SKM-1 treated with dmso at 0.1 percent for 144 hours (cell line): ENCODE results near the gene TRPC6.
A peak's percentile ranks its signal among the peaks of the same experiment; 100 is the strongest.
"Not testable (repeated sequence)": the region's sequence is repeated elsewhere in the genome, so short reads cannot be mapped to it uniquely, and the experiment has no call there.

Experiments
- DNase-seq: peaks from one replicate; lab custom pipeline; 2025; ENCODE audit not compliant: unreplicated experiment; lab: John Stamatoyannopoulos, UW

Gene TRPC6

GRCh38 chr11:101523193-101523592 lies 60.6 kb downstream of the TRPC6 start:
- no peak for DNase-seq

GRCh38 chr11:101521821-101522220 lies 62.0 kb downstream of the TRPC6 start:
- no peak for DNase-seq

DNA sequence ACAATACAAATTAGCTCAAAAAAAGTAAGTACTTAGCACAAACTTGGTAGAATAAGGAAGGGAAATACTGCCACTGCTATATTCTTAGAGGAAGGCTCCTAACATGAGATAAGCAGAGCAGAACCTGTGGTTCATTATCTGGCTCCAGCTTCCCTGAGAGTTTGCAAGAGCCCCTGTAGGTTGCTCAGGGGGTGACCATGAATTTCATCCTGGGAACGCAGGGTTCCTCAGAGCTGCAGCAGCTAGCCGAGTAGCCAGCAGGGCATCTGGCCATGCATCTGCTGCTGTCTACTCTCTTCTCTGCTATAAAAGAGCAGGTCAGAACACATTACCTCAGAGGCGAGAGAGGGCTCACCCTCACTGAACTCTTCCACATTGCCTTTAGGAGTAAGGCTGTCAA lies 67.3 kb downstream of the TRPC6 start:
- DNase-seq, result no peak

DNA sequence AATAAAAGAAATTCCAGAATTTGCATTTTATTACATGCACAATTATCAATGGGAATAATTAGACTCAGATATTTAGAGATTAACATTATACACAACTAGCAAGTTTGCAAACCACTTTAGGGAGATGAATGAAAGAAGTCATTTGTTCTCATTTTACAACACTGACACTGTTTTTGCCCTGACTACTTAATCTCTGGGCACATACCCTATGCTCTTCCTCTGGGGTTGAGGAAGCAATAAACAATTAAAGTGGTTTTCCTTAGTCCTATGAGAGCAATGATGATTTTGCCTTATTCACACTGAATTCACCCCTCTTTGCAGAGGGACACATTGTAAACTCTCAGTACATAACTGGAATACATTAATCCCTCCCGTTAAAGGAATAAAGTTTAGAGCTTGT lies 72.7 kb downstream of the TRPC6 start:
- DNase-seq, result no peak

DNA sequence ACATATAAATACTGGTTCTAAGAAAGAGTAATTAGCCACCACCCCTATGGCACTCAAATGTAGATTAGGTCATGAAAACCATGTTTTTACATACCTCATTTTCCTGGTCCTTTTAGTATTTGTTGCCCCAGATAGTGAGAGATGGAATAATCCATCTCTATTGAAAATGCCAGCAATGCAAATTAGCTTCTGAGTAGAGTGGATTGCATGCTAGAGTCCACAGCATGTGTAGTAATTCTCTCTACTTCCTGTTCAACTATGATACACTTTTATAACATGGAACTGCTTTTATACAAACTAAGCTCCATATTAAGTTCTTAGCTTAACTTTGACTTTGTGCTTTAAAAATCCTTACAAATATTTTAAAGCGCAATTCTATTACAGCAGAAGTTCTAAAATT lies 73.2 kb downstream of the TRPC6 start:
- no peak for DNase-seq

DNA sequence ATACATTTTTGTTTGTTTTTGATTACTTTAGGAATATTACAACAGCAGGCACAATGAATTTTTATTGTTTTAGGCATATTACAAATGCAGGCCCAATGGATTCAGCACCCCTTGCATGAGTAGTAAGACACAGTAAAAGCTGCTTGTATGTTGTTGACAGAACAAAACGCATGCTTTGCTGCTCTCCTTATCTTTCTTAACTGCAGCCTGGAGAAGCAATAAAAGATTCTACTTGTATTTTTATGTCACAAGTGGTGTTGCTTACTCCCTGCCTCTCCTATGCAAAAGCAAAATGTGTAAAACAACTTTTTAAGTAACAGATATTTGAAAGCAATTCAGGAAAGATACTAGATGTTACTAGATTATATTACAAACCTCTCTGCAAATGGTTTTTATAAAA lies 73.9 kb downstream of the TRPC6 start:
- DNase-seq, result no peak

DNA sequence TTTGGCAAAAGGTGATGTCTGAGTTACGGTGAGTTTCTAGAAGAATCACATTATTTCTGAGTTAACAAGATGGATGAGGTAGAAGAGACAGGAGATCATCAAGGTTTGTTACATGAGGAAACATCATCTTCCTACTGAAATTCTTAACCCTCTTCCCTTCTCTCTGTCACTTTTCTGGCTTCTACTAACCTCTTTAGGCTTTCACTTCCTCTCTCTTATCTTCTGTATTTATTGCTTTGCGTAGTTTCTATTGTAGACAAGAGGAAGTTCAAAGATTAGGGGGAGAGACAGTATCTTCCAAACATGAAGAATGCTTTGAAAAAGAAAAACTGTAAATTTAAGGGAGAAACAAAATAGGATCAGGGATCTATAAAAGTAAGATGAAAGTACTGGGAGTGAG lies 75.4 kb downstream of the TRPC6 start:
- DNase-seq, result peak; percentile 45

GRCh38 chr11:101498891-101499290 lies 84.9 kb downstream of the TRPC6 start:
- DNase-seq, result no peak

GRCh38 chr11:101497291-101497690 lies 86.5 kb downstream of the TRPC6 start:
- no peak for DNase-seq

GRCh38 chr11:101487775-101488174 lies 96.0 kb downstream of the TRPC6 start:
- DNase-seq, result no peak

DNA sequence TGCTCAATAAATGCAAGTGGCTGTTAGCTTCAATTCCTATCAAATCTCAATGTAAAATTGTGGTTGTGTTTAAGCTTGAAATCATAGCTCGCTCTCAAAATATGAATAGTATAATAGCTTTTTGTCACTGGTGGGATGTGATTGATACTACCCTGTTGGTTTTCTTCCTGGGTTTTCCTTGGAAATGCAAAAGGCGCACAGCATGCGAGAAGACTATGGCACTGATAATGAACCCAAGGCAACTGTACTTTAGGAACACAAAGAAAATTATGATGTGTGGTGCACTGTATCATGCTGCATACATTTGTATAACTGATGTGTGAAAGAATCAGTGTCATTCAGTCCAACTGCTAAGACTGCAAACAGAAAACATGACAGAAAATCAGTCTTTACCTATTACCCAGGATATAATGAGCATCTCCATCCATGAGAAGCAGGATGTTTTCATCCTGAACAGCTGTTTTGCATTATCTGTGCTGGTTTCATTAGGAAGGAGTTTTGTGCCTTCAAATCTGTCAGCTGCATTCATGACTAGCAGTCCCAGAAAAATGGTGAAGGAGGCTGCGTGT lies 101.2 kb downstream of the TRPC6 start:
- no peak for DNase-seq

GRCh38 chr11:101478587-101479369 lies 105.0 kb downstream of the TRPC6 start:
- DNase-seq, result no peak

DNA sequence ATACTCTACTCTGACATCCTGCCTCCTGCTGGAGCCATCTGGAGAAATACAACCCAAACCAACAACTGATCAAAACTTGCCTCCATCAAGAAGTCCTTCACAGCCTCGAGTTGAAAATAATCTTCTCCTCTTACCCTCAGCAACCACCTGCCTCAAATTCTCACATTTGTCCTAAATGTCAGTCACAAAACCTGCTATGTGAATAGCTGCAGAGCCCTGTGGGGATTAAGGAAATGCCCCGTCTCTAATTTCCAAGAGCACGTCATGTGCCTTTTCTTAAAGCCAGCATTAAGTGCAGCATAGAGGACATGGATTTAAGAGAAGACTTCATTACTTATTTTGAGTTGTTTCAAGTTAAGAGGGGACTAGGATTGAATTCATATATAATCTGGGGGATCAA lies 105.9 kb downstream of the TRPC6 start:
- DNase-seq, result no peak

DNA sequence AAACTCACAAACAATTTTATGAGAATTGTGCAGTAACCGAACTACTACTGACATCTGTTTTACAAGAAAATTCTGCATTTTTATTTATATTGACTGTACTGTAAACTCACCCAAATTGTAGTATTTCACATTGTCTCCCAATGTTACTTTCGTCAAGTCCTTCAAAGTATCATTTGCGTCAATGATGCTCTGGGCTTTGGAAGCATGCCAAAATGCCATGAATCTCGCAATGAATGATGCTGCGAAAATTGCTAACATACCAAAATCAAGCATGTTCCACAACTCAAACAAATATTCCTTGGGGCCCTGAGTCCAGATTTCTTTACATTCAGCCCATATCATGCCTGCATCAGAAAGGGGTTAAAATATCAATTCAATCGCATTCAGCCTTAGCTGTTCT lies 107.6 kb downstream of the TRPC6 start:
- DNase-seq, result no peak

DNA sequence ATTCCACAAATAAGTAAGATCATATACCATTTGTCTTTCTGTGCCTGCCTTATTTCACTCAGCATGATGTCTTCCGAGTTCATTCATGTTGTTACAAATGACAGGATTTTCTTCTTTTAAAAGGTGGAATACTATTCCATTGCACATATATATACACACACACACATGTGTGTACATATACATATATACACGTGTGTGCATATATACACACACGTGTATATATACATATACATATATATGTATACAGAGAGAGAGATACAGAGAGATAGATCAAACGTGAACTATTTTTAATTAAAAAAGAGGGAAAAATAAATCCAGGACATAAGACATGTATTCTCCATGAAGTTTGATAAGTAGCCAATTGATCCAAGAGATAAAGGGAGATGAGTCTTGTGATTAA lies 108.1 kb downstream of the TRPC6 start:
- no peak for DNase-seq

DNA sequence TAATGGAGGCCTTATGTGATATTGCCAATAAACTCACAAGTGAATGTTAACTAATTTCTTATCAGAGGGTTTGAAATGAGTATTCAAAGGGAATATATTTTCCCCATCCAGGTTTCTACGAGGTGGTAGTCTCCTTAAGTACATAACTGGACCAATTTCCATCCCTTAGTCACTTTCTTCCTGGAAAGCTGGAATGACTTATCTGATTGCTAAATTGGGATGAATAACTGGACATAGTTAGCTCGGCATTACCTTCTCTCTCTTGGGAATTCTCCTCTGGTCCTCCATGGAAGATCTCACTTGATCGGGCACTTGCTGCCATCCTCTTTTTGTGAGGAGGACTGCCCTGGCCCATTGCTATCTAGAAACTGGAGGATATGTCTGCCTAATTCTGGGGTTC lies 109.1 kb downstream of the TRPC6 start:
- DNase-seq, result no peak

GRCh38 chr11:101470881-101471520 lies 112.8 kb downstream of the TRPC6 start:
- DNase-seq, result no peak

DNA sequence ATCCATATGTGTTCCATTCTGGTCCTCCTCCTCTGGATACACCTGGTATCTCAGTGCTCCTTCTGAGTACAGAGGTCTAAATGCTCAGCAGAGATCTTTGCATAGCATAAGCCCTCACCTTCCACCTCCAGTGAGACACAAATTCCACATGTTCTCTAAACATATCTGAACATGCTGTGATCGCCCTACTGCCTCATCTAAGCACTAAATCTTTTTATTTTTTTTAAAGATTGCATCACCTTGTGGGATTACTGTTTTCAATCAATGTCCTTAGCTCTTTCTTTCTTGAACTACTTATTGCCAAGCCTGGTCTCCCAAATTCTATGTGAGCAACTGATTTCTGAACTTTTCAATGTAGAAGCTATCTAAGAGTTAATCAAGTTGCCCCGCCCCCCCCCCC lies 113.4 kb downstream of the TRPC6 start:
- no peak for DNase-seq

DNA sequence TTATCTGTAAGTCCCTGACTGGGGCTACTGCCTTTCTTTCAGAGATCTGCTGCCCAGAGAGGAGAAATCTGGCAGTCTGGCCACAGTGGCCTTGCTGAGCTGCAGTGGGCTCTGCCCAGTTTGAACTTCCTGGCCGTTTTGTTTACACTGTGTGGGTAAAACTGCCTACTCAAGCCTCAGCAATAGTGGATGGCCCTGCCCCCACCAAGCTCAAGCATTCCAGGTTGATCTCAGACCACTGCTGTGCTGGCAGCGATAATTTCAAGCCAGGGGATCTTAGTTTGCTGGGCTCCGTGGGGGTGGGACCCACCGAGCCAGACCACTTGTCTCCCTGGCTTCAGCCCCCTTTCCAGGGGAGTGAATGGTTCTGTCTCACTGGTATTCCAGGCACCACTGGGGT lies 117.5 kb downstream of the TRPC6 start:
- no peak for DNase-seq

DNA sequence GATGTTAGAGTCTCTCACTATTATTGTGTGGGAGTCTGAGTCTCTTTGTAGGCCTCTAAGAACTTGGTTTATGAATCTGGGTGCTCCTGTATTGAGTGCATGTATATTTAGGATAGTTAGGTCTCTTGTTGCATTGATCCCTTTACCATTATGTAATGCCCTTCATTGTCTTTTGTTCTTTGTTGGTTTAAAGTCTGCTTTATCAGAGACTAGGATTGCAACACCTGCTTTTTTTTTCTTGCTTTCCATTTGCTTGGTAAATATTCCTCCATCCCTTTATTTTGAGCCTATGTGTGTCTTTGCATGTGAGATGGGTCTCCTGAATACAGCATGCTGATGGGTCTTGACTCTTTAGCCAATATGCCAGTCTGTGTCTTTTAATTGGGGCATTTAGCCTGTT lies 119.4 kb downstream of the TRPC6 start:
- not testable (repeated sequence) for DNase-seq

DNA sequence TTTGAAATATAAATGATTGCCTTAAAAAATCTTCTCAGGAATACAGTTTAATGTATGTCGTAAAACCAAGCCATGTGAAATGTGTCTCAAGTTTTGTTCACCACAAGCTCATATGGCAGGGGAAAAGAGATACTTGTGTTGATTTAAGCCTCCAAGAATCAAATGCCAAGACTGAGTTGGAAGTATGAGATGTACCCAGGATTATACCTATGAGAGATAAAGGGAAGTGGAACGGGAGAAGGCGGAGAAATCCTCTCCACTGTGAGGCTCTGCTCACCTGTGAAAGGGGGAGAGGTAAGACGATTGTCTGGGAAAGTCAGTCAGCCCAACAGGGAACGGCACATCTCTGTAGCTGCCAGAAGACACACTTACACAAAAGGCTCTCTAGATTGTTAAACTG lies 124.8 kb downstream of the TRPC6 start:
- no peak for DNase-seq

DNA sequence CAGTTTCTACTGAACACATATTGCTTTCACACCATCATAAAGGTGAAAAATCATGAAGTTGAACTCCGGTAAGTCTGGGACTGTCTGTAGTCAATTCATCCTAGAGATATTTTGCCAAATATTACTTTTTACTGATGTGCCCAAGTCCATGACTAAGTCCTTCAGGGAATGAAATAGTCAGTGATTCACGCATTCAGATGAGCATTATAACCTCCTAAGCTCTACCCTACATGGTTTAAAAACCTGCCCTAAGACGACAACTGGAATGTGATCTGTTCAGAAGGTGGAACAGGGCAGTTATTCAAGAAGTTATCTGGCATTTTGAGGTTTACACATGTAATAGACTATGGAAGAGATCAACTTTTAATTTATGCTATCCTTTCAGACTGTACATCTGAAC lies 125.6 kb downstream of the TRPC6 start:
- no peak for DNase-seq

DNA sequence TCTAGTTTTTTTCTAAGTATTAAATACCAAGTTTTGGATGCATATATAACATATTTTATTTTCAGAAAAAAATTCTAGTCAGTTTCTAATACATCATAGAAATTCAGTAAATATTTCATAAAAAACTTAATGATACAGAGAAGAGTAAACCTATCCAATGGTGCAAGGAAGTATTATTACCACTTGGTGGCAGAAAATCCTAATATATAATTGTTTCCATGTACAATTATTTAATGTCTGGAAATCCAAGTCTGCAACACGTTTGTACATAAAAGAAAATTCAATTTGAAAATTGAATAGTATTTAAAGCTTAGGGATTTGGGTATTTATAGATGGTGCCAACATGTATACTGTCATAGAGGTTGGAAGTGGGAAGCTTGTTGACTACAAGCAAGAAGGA lies 127.0 kb downstream of the TRPC6 start:
- no peak for DNase-seq
